BLaER1 treated with 17β-estradiol and CSF1 and Interleukin-3, amounts not matched to agents 10 nM and 100 nM (cell line): ENCODE measurements around the gene AGAP1.

Experiments
- H3K27ac ChIP-seq, 11 experiments: shearing (Covaris generic); formaldehyde crosslinking; 2 replicates each; pipeline ENCODE4 v1.8.1; 2022
- H3K27me3 ChIP-seq, 11 experiments: shearing (Covaris generic); formaldehyde crosslinking; 2 replicates each; pipeline ENCODE4 v1.8.1; 2022
- H3K36me3 ChIP-seq, 11 experiments: shearing (Covaris generic); formaldehyde crosslinking; 2 replicates each; pipeline ENCODE4 v1.8.1; 2022
- H3K4me1 ChIP-seq, 10 experiments: shearing (Covaris generic); formaldehyde crosslinking; 2 replicates each; pipeline ENCODE4 v1.8.1; 2022
- H3K4me2 ChIP-seq, 11 experiments: shearing (Covaris generic); formaldehyde crosslinking; 2 replicates each; pipeline ENCODE4 v1.8.1; 2022
- H3K4me3 ChIP-seq, 10 experiments: shearing (Covaris generic); formaldehyde crosslinking; 2 replicates each; pipeline ENCODE4 v1.8.1; 2022
- H3K9ac ChIP-seq, 11 experiments: shearing (Covaris generic); formaldehyde crosslinking; 2 replicates each; pipeline ENCODE4 v1.8.1; 2022
- H3K9me3 ChIP-seq, 11 experiments: shearing (Covaris generic); formaldehyde crosslinking; replicated peaks in 1 of 11; 2 replicates each; pipeline ENCODE4 v1.8.1; 2022
- H4K20me1 ChIP-seq, 11 experiments: shearing (Covaris generic); formaldehyde crosslinking; 2 replicates each; pipeline ENCODE4 v1.8.1; 2022
- Cebpa-rat ChIP-seq, 11 experiments: shearing (Covaris generic); IDR thresholded peaks; 2 replicates each; pipeline ENCODE4 v1.8.1; 2022

AGAP1 gene

DNA sequence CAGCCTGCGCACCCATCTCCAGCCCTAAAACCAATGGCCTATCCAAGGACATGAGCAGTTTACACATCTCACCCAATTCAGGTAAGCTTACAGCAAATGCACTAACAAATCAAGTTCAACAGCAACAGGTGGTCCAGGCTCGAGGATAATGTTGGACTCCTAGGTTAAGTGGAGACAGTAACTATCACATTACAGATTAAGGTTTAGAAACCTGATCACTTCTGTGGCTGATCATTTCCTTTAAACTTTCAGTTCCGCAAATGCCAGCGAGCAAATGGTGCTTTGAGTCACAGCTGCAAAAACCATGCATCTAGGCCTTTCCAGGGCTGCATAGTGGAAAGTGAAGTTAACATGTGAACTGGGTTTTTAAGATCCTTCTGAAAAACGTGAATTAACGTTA, 415.0 kb downstream of the AGAP1 start:
- no peak overlapping the region for H3K4me3 ChIP-seq
- no peaks in the 10 kb centered on the region for H3K27me3 ChIP-seq
- peaks cover 0 to 28% (median 4%) of the 10 kb centered on the region in 11 experiments; a peak in 8 of 22 replicates for H4K20me1 ChIP-seq
- peak overlapping the region in 10 of 11 experiments; percentile 8 to 50 (median 25); a peak in 10 of 22 replicates for H3K4me2 ChIP-seq
- peaks cover 6 to 38% (median 26%) of the 10 kb centered on the region in 10 experiments; a peak in 19 of 20 replicates for H3K4me1 ChIP-seq
- H3K9ac ChIP-seq: no peak overlapping the region
- peaks cover 0 to 41% (median 22%) of the 10 kb centered on the region in 11 experiments; a peak in 13 of 22 replicates for H3K36me3 ChIP-seq
- no peak for TF ChIP-seq Cebpa-rat (IDR thresholded peaks at IDR 0.05)
- H3K27ac ChIP-seq: no peak overlapping the region
- no peaks in the 10 kb centered on the region for H3K9me3 ChIP-seq

DNA sequence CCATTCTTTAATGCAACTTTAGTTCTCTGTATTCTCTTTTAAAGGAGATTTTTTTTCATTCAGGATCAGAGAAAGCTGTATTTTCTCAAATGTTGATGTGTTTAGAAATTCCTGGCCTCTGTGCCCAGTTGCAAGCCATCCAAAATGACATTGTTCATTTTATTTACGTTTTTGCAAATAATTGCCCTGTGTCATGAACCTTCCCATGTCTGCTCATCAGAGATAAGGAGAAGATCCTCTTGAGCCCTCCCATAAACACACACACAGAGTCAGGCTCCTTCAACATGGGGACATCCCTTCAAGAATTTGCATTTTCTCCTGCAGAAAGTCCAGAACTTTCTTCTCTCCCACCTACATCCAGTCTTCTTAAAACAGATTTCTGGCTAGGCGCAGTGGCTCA, 415.5 kb downstream of the AGAP1 start:
- Histone ChIP-seq H3K4me3 (no peak overlapping the region), H3K4me2 (peak overlapping the region in 4 of 11 experiments; percentile 8 to 41 (median 18); a peak in 2 of 22 replicates)
- no peak for TF ChIP-seq Cebpa-rat (IDR thresholded peaks at IDR 0.05)

DNA sequence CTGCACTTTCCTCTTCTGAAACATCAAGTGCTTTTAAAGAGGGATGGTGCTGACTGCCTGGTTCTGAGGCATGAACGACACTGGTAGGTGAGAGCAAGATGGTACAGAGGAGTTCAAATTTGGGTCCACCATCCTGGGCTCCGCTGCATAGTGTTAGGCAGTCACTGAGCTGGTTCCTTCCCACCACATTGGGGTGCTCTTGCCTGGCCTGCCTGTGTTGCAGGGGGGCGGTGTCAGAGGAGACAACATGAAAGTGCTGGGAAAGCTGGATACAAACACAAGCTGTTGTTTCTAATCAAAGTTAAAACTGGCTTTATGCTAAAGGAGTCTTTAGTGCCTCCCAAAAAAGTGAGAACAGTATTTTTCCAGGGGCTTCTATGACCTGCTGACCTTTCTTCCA, 416.2 kb downstream of the AGAP1 start:
- peaks cover 0 to 16% (median 6%) of the 10 kb centered on the region in 11 experiments; a peak in 10 of 22 replicates for H4K20me1 ChIP-seq

More for the DNA sequence above, 415.5 kb downstream of the AGAP1 start:
- Histone ChIP-seq H3K9ac (no peak overlapping the region), H3K27ac (no peak overlapping the region), H3K9me3 (no peaks in the 10 kb centered on the region), H4K20me1 (peaks cover 0 to 23% (median 1%) of the 10 kb centered on the region in 11 experiments; a peak in 9 of 22 replicates), H3K4me1 (peaks cover 2 to 38% (median 26%) of the 10 kb centered on the region in 10 experiments; a peak in 19 of 20 replicates), H3K36me3 (peaks cover 0 to 41% (median 22%) of the 10 kb centered on the region in 11 experiments; a peak in 13 of 22 replicates), H3K27me3 (no peaks in the 10 kb centered on the region)

DNA sequence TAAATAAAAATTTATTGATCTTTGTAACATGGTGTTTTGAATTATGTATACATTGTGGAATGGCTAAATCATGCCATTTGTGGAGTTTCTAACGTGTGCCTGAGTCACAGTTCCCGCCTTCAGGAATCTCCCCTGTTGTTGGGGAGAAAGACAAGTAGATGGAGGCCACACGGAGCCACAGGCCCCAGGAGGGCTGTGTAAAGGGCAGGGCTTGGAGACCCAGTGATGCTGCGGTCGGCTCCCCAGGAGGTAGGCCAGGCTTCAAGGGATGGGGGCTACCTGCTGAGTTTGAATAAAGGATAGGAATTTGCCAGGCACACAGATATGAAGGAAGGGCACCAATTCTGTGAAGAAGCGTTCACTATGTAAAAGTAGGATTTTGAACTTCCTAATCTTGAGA, 417.3 kb downstream of the AGAP1 start:
- Histone ChIP-seq H3K4me2 (no peak overlapping the region), H3K27me3 (no peaks in the 10 kb centered on the region), H3K9ac (no peak overlapping the region), H3K4me3 (no peak overlapping the region), H3K4me1 (peaks cover 0 to 38% (median 31%) of the 10 kb centered on the region in 10 experiments; a peak in 19 of 20 replicates), H3K36me3 (peaks cover 0 to 50% (median 33%) of the 10 kb centered on the region in 11 experiments; a peak in 16 of 22 replicates), H4K20me1 (peaks cover 0 to 8% (median 0%) of the 10 kb centered on the region in 11 experiments; a peak in 8 of 22 replicates), H3K27ac (no peak overlapping the region), H3K9me3 (peaks cover 1 to 9% (median 6%) of the 10 kb centered on the region in 11 experiments; a peak in 14 of 22 replicates)
- no peak for TF ChIP-seq Cebpa-rat (IDR thresholded peaks at IDR 0.05)

More for the DNA sequence above, 416.2 kb downstream of the AGAP1 start:
- TF ChIP-seq Cebpa-rat (IDR thresholded peaks at IDR 0.05): no peak
- H3K4me1 ChIP-seq: peaks cover 0 to 38% (median 27%) of the 10 kb centered on the region in 10 experiments; a peak in 19 of 20 replicates
- peaks cover 0 to 41% (median 23%) of the 10 kb centered on the region in 11 experiments; a peak in 13 of 22 replicates for H3K36me3 ChIP-seq
- no peak overlapping the region for H3K4me3 ChIP-seq
- no peaks in the 10 kb centered on the region for H3K27me3 ChIP-seq
- no peak overlapping the region for H3K9ac ChIP-seq
- H3K27ac ChIP-seq: no peak overlapping the region
- no peak overlapping the region for H3K4me2 ChIP-seq
- H3K9me3 ChIP-seq: no peaks in the 10 kb centered on the region

DNA sequence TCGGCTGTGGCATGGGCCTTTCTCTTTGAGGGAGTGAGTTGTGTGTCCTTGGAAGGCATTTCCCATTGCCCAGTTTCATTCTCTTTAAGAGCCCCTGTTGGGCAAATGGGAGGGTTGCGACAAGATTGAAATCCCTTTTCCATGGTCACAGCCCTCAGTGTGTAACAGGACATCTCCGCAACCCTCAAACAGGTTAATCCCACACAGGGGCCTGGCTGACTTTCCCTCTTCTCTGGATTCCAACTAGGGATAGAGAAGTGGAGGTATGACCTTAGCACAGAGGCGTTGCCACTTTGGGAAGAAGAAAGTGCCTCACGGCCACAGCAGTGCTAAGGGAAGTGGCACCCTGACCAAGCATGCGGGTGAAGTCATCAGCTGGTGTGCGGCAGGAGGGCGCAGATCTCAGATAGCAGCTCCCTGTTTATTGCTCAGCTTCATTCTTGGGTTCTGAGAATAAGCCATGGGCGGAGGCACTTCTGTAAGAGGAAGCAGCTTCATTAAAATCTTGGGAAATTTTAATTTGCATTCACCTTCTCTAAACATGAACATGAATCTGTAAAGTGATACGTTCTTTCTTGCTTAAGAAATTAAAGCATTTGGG, 417.9 kb downstream of the AGAP1 start:
- H3K4me3 ChIP-seq: no peak overlapping the region
- H3K27ac ChIP-seq: no peak overlapping the region
- H3K9ac ChIP-seq: no peak overlapping the region
- no peak for TF ChIP-seq Cebpa-rat (IDR thresholded peaks at IDR 0.05)
- H3K9me3 ChIP-seq: peaks cover 5 to 12% (median 10%) of the 10 kb centered on the region in 11 experiments; a peak in 14 of 22 replicates
- H3K36me3 ChIP-seq: peaks cover 0 to 57% (median 36%) of the 10 kb centered on the region in 11 experiments; a peak in 16 of 22 replicates
- H4K20me1 ChIP-seq: peaks cover 0 to 8% (median 0%) of the 10 kb centered on the region in 11 experiments; a peak in 6 of 22 replicates
- H3K4me1 ChIP-seq: peaks cover 0 to 36% (median 30%) of the 10 kb centered on the region in 10 experiments; a peak in 19 of 20 replicates
- no peak overlapping the region for H3K4me2 ChIP-seq
- no peaks in the 10 kb centered on the region for H3K27me3 ChIP-seq

DNA sequence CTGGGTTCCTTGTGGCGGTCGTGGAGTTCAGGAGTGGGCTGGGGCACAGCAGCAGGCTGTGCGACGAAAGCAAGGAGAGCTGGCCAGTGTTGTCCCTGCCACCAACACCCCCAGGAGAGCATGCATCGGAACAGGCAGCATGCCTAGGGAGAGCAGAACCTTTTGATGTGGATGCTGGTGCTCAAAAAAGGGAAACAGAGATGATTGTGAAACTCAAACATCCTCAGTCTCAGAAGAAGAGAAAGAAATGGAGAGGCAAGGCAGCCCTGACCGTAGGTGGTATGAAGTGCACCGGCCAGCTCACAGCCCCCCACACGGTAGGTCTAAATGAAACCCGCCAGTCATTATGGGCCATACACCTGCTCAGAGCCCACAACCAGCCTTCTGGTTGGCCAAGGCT, 420.9 kb downstream of the AGAP1 start:
- Histone ChIP-seq H3K27ac (peak overlapping the region in 2 of 11 experiments; percentile 5 to 35; a peak in 3 of 22 replicates), H3K4me3 (no peak overlapping the region), H3K4me2 (peak overlapping the region; percentile 49 to 81 (median 74); a peak in 21 of 22 replicates), H3K27me3 (no peaks in the 10 kb centered on the region), H3K4me1 (peaks cover 0 to 20% (median 16%) of the 10 kb centered on the region in 10 experiments; a peak in 18 of 20 replicates), H3K36me3 (peaks cover 0 to 74% (median 43%) of the 10 kb centered on the region in 11 experiments; a peak in 17 of 22 replicates), H4K20me1 (peaks cover 0 to 8% (median 0%) of the 10 kb centered on the region in 11 experiments; a peak in 5 of 22 replicates), H3K9ac (peak overlapping the region in 1 of 11 experiments; percentile 34; a peak in 1 of 22 replicates), H3K9me3 (peaks cover 5 to 12% (median 10%) of the 10 kb centered on the region in 11 experiments; a peak in 14 of 22 replicates)
- peak in 5 of 11 experiments; percentile 12 to 58 (median 41); a peak in 5 of 22 replicates for TF ChIP-seq Cebpa-rat (IDR thresholded peaks at IDR 0.05)

DNA sequence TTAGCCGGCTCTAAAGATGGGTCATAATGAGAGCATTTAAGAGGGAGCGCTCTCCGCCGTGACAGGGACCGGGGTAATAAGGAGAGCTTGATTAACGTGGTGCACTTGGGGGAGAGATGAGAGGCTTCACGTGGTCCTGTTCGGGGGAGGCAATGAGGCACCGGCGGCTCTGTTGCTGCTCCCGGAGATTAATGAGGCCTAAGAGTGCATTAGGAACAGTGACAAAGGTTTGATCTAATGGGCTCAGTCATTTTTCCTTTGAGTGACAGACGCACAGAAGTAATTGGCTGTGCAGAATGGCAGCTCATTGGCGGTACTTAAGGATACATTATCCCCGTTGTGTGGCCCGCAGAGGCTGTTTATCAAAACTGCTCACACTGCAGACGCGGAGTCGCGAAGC, 423.7 kb downstream of the AGAP1 start:
- no peak overlapping the region for H3K27ac ChIP-seq
- no peaks in the 10 kb centered on the region for H3K27me3 ChIP-seq
- H3K4me2 ChIP-seq: no peak overlapping the region
- H4K20me1 ChIP-seq: peaks cover 0 to 6% (median 0%) of the 10 kb centered on the region in 11 experiments; a peak in 4 of 22 replicates
- H3K4me3 ChIP-seq: no peak overlapping the region
- peaks cover 0 to 20% (median 16%) of the 10 kb centered on the region in 10 experiments; a peak in 18 of 20 replicates for H3K4me1 ChIP-seq
- TF ChIP-seq Cebpa-rat (IDR thresholded peaks at IDR 0.05): no peak
- peaks cover 0 to 65% (median 45%) of the 10 kb centered on the region in 11 experiments; a peak in 17 of 22 replicates for H3K36me3 ChIP-seq
- no peak overlapping the region for H3K9ac ChIP-seq
- peaks cover 5 to 12% (median 10%) of the 10 kb centered on the region in 11 experiments; a peak in 14 of 22 replicates for H3K9me3 ChIP-seq

DNA sequence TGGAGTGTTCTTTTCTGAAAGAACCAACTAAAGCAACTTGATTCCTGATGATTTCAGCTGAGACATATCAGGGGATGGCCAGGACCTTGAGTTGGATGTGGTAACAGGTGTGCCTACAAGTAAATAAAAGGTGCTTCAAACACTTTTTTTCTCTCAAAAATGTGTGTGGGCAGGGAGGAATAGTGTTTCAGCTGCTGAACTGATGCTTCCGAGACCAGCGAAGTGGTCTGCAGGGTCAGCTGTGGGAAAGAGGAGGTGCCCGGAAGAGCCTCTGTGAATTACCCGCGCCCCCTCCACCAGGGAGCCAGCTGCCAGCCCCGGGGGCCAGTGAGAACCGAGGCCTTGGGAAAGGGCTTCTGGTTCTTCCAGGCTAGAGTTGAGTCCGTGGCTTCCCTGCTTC, 425.0 kb downstream of the AGAP1 start:
- Histone ChIP-seq H3K27ac (no peak overlapping the region), H4K20me1 (peaks cover 0 to 6% (median 0%) of the 10 kb centered on the region in 11 experiments; a peak in 4 of 22 replicates), H3K4me1 (peaks cover 0 to 16% (median 15%) of the 10 kb centered on the region in 10 experiments; a peak in 18 of 20 replicates), H3K4me3 (no peak overlapping the region), H3K9me3 (peaks cover 5 to 12% (median 10%) of the 10 kb centered on the region in 11 experiments; a peak in 14 of 22 replicates), H3K9ac (no peak overlapping the region), H3K27me3 (no peaks in the 10 kb centered on the region), H3K4me2 (no peak overlapping the region), H3K36me3 (peaks cover 0 to 69% (median 45%) of the 10 kb centered on the region in 11 experiments; a peak in 17 of 22 replicates)
- TF ChIP-seq Cebpa-rat (IDR thresholded peaks at IDR 0.05): no peak
